Measurements from ENCODE around the gene LDB1. TPM values are rescaled to one million over a fixed set of nuclear protein-coding genes. Genes with fewer than 3 reads are reported as not detected.
A peak's percentile ranks its signal among the peaks of the same experiment; 100 is the strongest.

LDB1 gene
- total RNA-seq: 56.5 TPM
- long read RNA-seq, partial matches to known transcripts: 4 of 14 reads
- long read RNA-seq, other reads (novel, unspliced or antisense): 6 of 14 reads

DNA sequence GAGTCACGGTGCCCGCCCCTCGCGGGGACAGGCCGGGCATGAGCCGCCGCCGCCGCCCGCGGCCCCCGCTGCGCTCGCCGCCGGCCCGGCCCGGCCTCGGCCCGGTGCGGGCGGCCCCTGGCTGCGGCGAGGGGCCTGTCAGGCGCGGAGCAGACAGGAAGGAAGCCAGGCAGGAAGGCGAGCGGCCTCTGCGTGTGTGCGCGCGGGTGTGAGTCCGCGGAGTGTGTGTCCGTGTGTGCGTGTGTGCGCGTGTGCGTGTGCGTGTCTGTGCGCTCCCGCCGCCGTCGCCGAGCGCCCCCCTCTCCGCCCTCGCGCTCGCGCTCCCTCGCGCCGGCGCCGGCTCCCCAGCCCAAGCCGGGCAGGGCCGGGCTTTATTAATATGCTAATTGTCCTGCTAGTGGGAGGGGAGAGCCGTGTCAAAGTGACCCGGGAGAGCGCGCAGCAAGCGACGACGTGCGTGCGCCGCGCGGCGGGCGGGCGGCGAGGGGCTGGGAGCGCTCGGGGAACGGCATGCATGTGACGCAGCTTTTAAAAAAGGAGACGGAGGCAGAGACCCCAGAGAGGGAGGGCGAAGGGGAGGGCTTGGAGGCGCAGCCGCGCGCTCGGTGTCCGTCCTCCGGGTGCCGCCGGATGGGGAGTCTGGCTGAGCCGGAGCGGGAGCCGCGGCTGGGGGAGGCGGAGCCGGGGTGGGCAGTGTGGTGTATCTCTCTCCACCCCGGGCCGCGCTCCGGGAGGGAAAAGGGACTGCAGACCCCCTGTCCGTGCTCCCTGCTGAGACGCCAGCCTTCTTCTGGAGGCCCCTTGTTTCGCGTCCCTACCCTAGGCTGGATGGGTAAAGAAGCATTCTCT lies at the start of gene LDB1:
Gene LDB1, minus strand, starts transcription at position 227 of the 849 bp plus-strand sequence. CDS start 258 bp downstream, outside the sequence.
- intact Hi-C loops (cut with DNase I): no loop called here
- ATAC-seq: peak; percentile 80

DNA sequence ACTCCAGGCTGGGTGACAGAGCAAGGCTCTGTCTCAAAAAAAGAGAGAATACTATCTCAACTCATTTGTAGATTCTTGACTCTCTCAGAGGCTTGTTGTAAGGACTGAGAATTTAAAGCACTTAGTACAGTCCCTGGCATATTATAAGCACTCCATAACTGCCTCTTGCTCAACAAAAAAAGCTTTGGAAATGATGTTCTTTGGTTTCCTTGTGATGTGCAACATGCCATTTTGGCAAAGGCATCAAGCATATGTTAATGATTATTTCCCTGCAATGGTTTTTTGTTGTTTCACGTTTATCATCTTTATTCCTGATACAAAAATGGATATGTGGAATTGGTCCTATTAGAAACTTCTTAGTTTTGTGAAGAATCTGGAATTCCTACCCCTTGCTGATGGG lies 47.7 kb upstream of the LDB1 start:
- intact Hi-C loops (cut with DNase I): loop anchor here (2.0 to 5.0 kb wide), 3 partner anchors 59 to 227 kb away; partner anchors contain the start of genes ELOVL3 and NFKB2
- no peak for DNase-seq (ENCODE audit: missing footprints)
- no peak for ATAC-seq

More for the DNA sequence above, at the start of gene LDB1:
- peak; percentile 91 for DNase-seq (ENCODE audit: missing footprints)

GRCh38 chr10:102163342-102163989 lies 43.3 kb upstream of the LDB1 start:
- DNase-seq (ENCODE audit: missing footprints) (no peak), ATAC-seq (no peak)
- intact Hi-C loops (cut with DNase I): no loop called here

GRCh38 chr10:102159831-102160230 lies 39.7 kb upstream of the LDB1 start:
- intact Hi-C loops (cut with DNase I): no loop called here
- no peak for DNase-seq (ENCODE audit: missing footprints)
- ATAC-seq: no peak

GRCh38 chr10:102159051-102159597 lies 39.0 kb upstream of the LDB1 start:
- intact Hi-C loops (cut with DNase I): no loop called here
- ATAC-seq (no peak), DNase-seq (ENCODE audit: missing footprints) (no peak)

DNA sequence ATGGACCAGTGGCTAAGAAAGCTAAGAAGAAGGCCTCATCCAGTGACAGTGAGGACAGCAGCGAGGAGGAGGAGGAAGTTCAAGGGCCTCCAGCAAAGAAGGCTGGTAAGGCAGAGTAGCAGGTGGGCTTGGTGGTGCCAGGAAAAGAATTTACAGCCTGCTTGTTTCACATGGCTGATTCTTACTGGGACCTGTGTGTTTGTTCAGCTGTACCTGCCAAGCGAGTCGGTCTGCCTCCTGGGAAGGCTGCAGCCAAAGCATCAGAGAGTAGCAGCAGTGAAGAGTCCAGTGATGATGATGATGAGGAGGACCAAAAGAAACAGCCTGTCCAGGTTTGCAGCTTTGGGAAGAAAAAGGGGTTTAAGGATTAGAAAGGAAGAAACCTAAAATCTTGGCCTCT lies 37.1 kb upstream of the LDB1 start:
- no peak for ATAC-seq
- intact Hi-C loops (cut with DNase I): no loop called here

GRCh38 chr10:102154466-102155116 lies 34.4 kb upstream of the LDB1 start:
- DNase-seq (ENCODE audit: missing footprints) (no peak), ATAC-seq (no peak)
- intact Hi-C loops (cut with DNase I): no loop called here

More for the DNA sequence above, 37.1 kb upstream of the LDB1 start:
- no peak for DNase-seq (ENCODE audit: missing footprints)

- DNase-seq (ENCODE audit: missing footprints) (no peak), ATAC-seq (no peak)
- intact Hi-C loops (cut with DNase I): no loop called here
Measured at GRCh38 chr10:102153093-102153620, 33.0 kb upstream of the LDB1 start.

GRCh38 chr10:102152545-102152890 lies 32.4 kb upstream of the LDB1 start:
- ATAC-seq: no peak
- intact Hi-C loops (cut with DNase I): loop anchor here (1.0 kb wide), 2 partner anchors 20 to 242 kb away; no protein-coding TSS in a partner anchor
- no peak for DNase-seq (ENCODE audit: missing footprints)

DNA sequence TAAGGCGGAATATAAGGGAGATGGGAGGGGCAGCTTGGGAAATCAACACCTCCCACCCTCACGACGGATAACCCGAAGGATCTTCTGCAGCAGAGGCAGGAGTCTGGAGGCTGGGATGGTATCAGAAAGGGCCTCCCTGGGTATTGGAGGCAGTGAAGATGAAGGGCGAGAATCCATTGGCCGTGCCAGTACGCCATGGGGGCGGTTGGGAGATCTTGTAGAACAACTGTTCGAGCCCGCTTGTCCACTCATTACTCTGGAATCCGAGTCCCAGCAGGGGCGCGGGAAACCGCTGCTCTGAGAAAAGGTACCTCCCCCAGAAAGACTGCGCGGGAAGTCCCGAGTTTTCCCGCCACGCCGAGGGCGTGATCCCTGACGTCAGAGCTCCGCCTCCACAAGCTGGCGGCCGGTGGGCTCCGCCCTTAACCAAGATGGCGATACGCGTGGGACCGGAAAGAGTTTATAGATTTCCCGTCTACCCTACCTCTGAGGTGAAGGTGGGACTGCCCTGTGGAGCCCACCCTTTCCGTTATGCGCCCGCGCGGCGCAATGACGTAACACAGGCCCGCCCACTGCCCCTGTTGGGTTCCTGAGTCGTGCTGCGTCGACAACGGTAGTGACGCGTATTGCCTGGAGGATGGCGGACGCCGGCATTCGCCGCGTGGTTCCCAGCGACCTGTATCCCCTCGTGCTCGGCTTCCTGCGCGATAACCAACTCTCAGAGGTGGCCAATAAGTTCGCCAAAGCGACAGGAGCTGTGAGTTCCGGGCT lies 31.8 kb upstream of the LDB1 start, which contains the start of gene NOLC1:
Gene NOLC1, plus strand, starts transcription at position 616 of the 771 bp plus-strand sequence. Its CDS starts 22 bp downstream, at position 638.
- peak; percentile 99 for DNase-seq (ENCODE audit: missing footprints)
- intact Hi-C loops (cut with DNase I): loop anchor here (1.0 kb wide), 2 partner anchors 20 to 242 kb away; no protein-coding TSS in a partner anchor
- ATAC-seq: peak; percentile 99

GRCh38 chr10:102150970-102151773 lies 31.0 kb upstream of the LDB1 start:
- DNase-seq (ENCODE audit: missing footprints): no peak
- ATAC-seq: no peak
- intact Hi-C loops (cut with DNase I): no loop called here

DNA sequence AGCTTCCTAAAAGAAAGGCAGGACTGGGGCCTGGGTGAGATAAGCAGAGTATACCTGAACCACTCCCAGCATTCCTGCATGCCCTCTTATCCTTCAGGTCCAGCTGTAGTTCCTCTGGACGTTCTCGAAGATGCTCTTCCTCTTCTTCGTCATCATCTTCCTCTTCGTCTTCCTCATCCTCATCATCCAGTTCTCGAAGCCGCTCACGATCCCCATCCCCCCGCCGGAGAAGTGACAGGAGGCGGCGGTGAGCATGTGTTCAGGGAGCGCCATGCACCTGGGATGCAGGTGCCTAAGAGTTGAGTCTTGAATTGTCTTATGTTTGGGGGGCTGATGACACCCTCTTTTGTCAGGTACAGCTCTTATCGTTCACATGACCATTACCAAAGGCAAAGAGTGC lies 28.1 kb upstream of the LDB1 start:
- DNase-seq (ENCODE audit: missing footprints): no peak
- intact Hi-C loops (cut with DNase I): no loop called here

DNA sequence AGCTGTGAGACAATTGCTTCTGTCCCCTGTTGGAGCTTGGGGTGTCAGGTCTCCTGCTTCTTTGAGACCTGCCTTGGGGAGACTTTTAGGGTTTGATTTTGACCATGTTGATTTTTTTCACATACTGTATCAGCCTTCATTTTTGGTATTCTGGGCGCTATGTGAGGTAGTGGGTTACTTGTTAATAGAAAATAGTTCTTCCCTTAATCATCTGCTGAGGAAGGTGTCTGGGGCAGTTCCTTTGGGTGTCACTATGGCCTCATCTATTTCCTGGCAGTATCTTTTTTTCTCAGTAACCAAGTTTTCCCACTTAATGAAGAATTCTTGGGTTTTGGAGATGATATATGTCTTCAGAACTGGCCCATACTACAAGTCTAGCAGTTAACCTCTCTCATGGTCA lies 27.4 kb upstream of the LDB1 start:
- intact Hi-C loops (cut with DNase I): no loop called here
- DNase-seq (ENCODE audit: missing footprints) (no peak), ATAC-seq (no peak)

More for the DNA sequence above, 28.1 kb upstream of the LDB1 start:
- no peak for ATAC-seq

- DNase-seq (ENCODE audit: missing footprints) (peak; percentile 61), ATAC-seq (no peak)
- intact Hi-C loops (cut with DNase I): no loop called here
Measured at GRCh38 chr10:102146971-102147428, 26.8 kb upstream of the LDB1 start.

- ATAC-seq: no peak
- peak; percentile 22 for DNase-seq (ENCODE audit: missing footprints)
- intact Hi-C loops (cut with DNase I): no loop called here
Measured at GRCh38 chr10:102141583-102142107, 21.5 kb upstream of the LDB1 start.

GRCh38 chr10:102140913-102141540 lies 20.9 kb upstream of the LDB1 start:
- ATAC-seq (no peak), DNase-seq (ENCODE audit: missing footprints) (peak; percentile 30)
- intact Hi-C loops (cut with DNase I): no loop called here
